ENCODE results near the gene ACTL6B.

The ACTL6B gene

DNA sequence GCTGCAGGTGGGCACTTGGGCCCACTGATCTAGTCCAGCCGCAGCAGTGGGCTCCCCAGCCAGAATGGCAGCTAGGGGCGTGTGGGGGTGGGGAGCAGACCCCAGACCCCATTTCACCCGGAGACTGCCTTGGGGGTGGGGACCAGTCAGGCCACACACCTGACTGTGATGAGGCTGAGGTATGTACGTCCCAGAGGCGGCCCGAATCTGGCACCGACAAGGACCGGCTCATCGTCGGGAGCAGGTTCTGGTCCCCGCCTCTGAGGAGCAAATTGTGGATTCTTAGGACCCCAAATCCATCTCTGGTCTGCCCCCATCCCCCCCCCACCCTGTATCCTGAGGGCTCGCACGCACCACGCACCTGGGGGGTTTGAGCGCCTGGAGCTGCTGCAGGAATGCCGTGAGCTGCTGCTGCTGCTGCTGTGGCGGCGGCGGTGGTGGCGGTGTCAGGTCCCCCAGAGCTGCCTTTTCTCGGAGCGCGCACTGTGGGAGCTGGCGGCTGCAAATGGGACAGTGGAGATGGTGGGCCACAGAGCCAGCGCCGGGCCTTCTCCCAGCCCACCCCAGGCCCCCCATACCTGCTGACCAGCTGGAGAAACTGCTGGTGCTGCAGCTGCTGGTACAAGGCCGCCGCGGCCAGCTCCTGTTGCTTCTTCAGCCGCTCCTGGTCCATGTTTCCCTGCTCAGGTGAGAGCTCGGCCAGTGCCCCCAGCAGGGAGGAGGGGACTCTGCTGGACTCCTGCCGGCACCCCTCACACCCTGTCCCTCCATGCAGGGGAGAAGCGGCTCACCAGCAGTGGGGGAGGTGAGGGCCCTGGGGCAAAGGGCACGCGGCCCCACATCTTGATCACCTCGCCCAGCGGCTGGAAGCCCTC lies 27.6 kb upstream of the ACTL6B start:
- no peak for DNase-seq (ENCODE audit: low read depth)

DNA sequence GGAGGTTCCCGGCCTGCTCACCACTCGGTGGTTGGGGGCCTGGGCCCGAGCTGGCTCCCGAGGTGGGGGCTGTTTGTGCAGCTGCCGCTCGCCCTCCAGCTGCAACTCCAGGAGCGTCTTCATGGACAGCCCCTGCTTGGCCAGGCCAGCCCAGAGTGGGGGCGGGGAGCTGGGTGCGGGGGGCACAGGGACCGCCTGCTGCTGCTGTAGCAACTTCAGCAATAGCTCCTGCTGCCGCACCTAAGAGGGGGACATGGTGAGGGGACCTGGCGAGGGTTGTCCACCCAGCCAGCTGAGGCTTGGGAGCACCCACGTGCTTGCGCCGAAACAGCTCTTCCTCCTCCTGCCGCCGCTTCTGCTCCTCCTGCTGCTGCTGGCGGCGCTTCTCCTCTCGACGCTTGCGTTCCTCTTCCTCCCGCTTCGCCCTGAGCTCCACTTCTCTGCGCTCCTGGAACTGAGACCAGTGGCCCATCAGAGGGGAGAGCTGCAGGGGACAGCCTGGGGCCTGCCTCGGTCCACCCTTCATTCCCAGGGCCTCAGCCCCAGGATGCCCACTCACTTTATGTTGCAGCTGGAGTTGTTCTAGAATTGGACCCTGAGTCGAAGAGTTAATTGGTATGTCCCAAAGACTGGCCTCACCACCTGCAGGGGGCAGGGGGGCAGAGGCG lies 26.9 kb upstream of the ACTL6B start:
- no peak for DNase-seq (ENCODE audit: low read depth)

DNA sequence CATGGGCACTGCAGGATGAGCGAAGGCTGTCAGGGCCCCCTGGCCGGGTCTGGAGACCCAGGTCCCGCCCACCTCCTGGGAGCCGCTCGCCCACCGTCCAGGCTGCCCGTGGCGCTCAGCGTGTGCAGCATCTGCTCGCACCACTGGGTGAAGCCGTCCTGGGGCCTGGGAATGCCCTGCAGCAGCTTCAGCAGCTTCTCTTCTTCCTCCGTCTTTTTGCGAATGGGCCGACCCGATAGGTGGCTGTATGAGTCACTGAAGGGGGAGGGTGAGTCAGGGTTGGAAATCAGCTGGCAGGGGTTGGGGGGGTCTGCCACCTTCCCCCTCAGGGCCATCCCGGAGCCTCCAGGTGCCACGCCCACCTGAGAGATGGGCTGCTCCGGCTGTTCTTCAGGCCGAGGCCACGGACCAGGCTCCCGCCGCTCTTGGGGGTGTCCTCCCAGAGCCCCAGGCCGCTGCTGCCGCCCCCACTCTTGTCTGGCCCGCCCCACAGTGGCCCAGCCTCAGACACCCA lies 26.0 kb upstream of the ACTL6B start:
- DNase-seq (ENCODE audit: low read depth): peak; percentile 80

DNA sequence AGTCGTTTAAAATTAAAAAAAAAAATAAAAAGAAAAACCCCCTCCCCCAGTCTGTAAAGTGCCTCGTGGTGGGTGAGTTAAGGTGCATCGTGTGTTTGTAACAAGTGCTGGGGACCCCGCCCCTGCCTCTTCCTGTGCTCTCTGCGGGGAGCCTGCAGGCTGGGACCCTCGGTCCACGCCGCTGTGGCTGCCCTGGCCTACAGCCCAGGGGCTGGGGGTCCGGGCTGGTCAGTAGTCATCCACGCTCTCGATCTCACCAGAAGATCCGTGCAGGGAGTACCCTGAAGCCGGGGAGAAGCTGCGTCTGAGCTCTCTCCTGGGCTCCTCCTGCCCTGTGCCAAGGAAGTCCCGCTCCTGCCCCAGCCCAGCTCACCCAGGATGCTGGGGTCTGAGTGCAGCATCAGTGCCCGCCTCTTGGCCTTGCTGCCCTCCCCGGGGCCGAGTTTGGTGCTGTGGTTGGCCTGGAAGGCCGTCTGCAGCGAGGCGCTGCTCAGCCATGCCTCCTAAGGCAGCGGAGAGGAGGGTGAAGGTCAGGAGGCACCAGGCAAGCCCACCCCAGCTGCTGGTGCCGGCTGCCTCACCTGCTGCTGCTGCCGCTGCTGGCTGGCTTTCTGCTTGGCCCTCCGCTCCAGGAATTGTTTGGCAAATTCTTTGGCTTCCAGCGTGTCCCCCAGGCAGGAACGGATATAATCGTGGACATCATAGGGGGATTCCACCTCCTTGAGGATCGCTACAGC lies 25.4 kb upstream of the ACTL6B start:
- no peak for DNase-seq (ENCODE audit: low read depth)

DNA sequence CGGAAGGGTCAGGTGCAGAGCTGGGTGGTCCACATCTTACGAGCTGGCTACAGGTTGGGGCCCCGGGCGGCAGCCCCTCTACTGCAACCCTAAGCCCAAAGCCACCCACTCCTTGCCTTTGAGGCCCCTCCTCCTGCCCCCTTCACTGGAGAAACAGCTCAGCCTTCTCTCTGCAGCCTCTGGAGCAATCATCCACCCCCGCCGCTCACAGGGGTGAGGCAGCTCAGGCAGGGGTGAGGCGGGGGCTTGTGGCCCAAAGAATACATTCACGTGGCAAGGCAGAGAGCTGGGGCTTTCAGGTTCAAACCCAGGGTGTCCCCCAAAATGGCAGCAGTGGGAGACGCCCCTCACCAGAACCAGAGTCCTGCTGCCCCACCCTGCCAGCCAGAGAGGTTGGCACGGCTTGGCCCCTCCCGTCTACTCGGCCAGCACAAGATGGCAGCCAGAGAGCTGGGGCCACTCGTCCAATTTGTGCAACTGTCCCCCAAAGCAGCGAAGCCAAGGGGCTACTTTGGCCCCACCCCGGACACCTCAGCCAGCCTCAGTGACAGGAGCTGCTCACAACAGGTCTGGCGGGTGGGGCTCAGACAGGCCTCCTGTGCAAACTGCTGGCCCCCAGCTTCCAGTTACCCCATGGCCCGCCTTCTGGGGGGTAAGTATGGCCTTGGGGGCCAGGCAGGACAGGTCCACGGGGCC lies 24.5 kb upstream of the ACTL6B start:
- DNase-seq (ENCODE audit: low read depth): no peak

DNA sequence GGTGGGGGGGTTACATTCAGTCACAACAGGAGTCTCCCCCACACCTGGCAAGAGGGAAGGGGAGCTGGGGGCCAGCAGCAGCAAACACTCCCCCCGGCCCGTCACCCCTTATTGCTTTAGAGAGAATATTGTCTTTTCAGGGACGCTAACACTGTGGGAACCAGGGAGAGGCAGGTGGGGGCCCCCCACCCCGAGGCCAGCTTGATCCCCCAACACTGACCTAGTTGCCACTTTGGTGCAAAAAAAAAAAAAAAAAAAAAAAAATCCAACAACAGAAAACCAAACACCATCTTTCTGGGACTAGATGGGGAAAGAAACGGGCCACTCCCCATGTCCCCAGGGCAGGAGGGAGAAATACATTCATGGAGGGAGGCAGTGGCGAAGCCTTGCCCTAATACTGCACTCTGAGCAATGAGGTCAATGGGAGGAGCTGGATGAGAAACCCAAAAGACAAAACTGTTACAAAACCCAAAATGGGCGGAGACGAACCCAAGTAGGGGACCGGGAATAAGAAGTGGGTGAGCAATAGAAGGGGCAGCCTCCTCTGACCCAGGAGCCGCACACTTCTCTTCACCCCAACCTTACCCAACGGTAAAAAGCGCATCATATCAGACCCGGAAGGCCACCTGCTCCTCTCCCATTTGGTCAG lies 23.8 kb upstream of the ACTL6B start:
- no peak for DNase-seq (ENCODE audit: low read depth)

DNA sequence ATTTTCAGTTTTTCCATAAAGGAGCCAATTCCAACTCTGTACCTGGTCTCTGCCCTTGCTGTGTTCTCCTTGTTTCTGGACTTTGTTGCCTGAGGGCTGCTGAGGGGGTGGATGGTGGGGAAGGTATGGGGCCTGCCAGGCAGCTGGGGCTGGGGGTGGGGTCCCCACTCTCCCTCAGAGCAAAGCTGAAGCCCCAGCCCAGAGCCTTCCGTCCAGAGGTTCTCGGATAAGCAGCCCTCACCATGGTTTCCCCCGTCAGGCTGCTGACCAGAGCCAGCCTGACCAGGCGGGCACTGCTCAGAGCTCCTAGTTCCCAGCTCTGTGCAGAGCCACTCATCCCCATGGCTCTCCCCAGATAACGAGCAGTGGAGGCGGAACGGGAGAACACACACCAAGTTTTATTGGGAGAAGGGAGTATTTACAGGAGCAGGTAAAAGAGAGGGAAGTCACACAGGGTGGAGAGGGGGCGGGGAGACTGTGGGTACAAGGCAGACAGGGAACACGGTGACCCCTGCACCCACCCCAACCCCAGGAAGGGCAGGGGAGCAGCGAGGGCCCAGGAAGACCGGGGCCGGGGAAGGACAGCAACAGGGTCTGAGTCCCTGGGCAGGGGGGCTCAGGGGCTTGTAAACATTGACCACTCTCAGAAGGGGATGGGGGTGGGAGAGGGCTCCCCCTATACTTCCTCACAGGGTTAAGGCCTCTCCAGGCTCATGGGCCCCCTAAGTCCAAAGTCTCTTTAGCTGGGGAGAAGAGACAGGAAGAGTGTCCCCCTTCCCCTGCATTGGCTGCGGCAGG lies 23.1 kb upstream of the ACTL6B start:
- DNase-seq (ENCODE audit: low read depth): no peak

DNA sequence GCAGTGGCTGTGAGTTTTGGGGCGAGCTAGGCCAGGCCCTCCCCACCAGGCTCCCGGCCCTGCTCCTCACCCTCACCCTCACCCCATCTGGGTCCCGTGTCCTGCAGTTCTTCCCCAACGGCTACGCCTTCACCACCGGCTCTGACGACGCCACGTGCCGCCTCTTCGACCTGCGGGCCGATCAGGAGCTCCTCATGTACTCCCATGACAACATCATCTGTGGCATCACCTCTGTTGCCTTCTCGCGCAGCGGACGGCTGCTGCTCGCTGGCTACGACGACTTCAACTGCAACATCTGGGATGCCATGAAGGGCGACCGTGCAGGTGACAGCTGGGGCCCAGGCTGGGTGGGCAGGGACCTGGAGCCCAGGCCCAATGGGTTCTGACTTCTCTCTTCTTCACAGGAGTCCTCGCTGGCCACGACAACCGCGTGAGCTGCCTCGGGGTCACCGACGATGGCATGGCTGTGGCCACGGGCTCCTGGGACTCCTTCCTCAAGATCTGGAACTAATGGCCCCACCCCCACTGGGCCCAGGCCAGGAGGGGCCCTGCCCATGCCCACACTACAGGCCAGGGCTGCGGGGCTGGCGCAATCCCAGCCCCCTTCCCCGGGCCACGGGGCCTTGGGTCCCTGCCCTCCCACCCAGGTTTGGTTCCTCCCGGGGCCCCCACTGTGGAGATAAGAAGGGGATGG lies 22.2 kb upstream of the ACTL6B start:
- no peak for DNase-seq (ENCODE audit: low read depth)

DNA sequence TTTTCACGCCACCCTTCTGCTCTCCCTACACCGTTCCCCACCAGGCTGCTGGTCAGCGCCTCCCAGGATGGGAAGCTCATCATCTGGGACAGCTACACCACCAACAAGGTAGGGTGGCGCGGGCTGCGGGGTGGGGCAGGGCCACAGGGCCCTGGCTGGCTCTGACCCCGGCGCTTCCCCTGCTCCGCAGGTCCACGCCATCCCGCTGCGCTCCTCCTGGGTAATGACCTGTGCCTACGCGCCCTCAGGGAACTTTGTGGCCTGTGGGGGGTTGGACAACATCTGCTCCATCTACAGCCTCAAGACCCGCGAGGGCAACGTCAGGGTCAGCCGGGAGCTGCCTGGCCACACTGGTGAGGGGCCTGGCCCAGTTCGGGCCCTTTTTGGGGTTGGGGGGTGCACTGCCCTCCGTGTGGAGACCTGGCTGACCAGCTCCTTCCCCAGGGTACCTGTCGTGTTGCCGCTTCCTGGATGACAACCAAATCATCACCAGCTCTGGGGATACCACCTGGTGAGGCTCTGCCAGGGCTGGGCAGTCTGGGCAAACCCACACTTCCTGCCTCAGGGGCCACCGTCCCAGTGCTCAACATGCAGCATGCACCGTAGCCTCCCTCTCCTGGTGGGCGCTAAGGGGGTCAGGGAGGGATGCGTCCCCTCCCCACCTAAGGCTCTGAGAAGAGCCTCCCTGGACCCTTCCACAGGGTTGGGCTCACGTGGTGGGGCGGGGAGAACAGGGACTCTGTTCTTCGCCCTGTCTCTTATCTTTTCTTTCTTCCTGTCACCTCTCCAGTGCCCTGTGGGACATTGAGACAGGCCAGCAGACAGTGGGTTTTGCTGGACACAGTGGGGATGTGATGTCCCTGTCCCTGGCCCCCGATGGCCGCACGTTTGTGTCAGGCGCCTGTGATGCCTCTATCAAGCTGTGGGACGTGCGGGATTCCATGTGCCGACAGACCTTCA lies 21.3 kb upstream of the ACTL6B start:
- no peak for DNase-seq (ENCODE audit: low read depth)

DNA sequence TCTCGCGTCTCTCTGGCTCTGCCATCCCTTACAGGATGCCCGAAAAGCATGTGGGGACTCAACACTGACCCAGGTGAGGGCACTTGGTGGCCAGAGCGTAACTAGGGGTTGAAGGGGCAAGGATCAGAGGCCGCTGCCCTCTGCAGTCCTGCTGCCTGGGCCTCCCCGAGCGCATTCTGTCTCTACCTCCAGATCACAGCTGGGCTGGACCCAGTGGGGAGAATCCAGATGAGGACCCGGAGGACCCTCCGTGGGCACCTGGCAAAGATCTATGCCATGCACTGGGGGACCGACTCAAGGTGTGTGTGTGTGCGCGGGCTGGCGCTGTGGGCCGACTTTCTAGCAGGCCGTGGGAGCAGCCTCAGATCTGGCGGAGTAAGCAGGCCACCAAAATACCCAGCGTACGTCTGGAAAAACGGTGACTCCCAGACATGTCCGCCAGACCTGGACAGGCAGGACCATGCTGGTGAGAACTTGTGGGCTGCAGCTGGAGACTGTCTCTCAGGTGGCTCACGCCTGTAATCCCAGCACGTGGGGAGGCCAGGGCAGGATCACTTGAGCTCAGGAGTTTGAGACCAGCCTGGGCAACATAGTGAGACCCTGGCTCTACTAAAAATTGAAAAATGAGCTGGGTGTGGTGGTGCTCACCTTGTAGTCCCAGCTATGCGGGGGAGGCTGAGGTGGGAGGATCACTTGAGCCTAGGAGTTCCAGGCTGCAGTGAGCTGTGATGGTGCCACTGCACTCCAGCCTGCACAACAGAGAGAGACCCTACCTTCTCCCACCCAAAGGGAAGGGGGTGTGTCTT lies 20.5 kb upstream of the ACTL6B start:
- DNase-seq (ENCODE audit: low read depth): no peak

DNA sequence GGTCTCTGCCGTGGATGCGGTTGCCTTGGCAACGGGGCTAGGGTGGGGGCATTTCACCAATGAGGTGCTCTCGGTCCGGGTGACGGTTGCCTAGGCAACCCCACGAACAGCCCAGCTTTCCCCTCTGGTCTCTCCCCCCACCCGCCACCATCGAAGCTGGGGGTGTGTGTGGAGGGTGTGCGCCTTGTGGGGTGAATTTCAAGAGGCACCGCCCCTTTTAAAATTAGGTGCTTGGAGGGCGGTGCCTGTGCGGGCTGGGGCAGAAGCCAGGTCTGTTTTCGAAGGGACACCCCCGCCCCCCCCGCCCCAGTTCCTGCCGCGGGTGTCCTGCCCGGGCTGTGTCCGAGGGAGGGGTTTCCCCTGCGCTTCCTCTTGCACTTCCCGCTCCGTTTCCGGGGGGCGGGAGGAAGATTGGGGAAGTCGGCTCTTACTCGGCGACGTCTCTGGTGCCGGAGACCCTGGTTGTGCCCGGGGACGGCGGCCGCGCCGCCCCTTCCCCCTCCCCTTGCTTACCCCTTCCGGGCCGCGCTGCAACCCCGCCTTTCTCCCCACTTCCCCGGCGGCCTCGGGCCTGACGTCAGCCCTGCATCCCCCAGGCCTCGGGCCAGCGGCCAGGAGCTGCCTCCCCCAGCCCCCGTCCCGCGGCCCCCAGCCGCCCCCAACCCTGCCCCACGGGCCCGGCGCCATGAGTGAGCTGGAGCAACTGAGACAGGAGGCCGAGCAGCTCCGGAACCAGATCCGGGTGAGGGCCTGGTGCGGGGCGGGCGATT lies 19.5 kb upstream of the ACTL6B start:
- DNase-seq (ENCODE audit: low read depth): peak; percentile 74

DNA sequence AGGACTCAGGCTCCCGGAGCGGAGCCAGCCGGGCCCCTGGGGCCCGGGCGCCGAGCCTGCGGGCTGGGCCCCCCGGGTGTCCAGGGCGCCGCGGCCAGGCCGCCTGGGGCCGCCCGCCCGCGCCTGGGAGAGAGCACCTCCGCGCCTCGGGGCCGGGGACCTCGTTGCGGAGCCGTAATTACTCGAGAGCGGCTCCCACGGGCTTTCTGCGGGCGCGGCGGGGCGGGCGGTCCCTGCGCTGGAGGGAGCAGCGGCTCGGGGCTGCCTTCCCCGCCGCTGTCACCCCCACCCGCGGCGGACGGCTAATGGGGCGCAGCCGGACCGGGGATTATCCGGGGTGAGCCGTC lies 18.8 kb upstream of the ACTL6B start:
- DNase-seq (ENCODE audit: low read depth): peak; percentile 35

DNA sequence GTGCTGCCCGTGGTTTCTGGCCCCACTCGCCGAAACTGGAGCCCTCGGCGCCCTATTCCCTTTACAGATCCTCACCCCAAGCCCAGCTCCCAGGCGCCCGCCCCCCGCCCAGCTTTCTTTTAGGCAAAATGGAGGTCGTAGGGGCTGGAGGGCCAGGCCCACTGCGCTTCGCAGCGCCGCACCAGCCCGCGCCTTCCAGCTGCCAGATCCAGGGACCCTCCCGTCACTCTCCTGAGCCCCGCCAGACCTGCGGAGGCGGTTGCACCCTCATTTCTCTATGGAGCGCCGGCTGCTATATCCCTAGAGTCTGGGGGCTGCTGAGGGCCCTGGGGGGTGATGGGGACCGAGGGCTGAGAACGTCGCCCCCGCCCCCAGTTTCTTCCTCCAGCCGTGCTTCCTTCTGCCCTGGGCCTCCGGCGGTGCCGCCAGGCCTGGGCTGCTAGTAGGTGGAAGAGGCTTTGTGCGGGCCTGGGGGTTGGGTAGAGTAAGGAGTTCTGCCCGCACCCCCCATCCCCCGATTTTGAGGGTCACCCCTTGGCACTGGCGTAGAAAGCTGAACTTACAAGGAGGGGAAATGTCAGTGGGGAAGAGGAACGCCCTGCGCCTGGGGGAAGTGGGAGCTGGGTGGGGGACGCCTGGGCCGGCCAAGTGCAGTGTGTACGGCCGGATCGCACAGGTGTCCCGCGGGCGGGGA lies 18.3 kb upstream of the ACTL6B start:
- peak; percentile 31 for DNase-seq (ENCODE audit: low read depth)

DNA sequence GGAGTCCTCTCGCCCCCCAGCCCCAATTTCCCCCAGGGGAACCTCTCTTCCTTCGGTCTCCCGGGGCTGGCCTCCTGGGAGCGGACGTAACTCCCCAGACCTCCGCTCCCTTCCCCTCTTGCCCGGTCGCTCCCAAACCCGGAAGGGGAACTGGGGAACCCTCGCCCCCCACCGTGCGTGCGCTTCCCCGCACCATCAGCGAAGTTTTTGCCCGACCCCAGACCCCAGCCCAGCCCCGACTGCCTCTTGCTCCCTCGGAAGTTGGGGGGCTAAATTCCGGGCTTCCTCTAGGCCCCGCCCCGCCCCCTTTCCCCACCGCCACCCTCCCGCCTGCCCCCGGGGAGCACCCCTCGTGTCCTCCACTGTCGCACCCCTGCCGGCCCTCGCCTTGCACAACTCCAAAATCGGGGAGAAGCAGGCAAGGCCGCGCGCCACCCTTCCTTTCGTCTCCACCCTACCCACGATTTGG lies 17.7 kb upstream of the ACTL6B start:
- DNase-seq (ENCODE audit: low read depth): no peak

DNA sequence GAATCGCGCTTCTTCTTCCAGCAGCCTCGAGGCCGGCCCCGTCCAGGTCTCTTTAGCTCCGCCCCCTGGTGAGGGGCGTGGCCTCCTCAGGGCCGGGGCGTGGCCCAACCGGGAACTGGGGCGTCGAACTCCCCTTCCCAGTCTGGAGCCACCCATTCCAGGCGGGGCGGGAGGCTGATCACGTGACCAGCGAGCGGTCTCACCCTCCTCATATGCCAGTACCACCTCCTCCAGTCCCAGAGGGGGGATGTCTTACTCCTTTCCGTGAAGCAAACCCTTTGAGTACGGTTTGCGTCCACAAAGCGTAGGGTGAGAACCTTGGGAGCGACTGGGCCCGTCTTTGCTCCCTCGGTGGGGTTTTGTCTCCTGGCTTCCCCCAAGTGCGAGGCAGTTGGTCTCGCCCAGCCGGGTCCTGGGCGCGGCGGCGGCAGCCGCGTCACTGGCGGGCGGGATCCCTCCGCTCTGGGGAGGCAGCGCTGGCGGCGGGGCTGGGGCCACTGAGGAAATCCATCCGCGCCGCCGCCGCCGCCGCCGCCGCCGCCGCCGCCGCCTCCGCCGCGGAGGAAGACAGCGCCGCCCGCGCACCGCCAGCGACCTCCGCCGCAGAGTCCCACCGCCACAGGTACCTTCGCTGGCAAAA lies 17.2 kb upstream of the ACTL6B start, which contains the start of gene GNB2:
GNB2 (plus strand) TSS at position 439 of the 640 bp plus-strand sequence. CDS start 2,526 bp downstream, outside the sequence.
- DNase-seq (ENCODE audit: low read depth): peak; percentile 96
